ENCODE measurements around the gene ADAMTSL1. TPM values are rescaled to one million over a fixed set of nuclear protein-coding genes. Genes with fewer than 3 reads are reported as not detected.

Gene ADAMTSL1, protein sequence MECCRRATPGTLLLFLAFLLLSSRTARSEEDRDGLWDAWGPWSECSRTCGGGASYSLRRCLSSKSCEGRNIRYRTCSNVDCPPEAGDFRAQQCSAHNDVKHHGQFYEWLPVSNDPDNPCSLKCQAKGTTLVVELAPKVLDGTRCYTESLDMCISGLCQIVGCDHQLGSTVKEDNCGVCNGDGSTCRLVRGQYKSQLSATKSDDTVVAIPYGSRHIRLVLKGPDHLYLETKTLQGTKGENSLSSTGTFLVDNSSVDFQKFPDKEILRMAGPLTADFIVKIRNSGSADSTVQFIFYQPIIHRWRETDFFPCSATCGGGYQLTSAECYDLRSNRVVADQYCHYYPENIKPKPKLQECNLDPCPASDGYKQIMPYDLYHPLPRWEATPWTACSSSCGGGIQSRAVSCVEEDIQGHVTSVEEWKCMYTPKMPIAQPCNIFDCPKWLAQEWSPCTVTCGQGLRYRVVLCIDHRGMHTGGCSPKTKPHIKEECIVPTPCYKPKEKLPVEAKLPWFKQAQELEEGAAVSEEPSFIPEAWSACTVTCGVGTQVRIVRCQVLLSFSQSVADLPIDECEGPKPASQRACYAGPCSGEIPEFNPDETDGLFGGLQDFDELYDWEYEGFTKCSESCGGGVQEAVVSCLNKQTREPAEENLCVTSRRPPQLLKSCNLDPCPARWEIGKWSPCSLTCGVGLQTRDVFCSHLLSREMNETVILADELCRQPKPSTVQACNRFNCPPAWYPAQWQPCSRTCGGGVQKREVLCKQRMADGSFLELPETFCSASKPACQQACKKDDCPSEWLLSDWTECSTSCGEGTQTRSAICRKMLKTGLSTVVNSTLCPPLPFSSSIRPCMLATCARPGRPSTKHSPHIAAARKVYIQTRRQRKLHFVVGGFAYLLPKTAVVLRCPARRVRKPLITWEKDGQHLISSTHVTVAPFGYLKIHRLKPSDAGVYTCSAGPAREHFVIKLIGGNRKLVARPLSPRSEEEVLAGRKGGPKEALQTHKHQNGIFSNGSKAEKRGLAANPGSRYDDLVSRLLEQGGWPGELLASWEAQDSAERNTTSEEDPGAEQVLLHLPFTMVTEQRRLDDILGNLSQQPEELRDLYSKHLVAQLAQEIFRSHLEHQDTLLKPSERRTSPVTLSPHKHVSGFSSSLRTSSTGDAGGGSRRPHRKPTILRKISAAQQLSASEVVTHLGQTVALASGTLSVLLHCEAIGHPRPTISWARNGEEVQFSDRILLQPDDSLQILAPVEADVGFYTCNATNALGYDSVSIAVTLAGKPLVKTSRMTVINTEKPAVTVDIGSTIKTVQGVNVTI (N-terminal part only)
- 1.8 TPM for total RNA-seq

DNA sequence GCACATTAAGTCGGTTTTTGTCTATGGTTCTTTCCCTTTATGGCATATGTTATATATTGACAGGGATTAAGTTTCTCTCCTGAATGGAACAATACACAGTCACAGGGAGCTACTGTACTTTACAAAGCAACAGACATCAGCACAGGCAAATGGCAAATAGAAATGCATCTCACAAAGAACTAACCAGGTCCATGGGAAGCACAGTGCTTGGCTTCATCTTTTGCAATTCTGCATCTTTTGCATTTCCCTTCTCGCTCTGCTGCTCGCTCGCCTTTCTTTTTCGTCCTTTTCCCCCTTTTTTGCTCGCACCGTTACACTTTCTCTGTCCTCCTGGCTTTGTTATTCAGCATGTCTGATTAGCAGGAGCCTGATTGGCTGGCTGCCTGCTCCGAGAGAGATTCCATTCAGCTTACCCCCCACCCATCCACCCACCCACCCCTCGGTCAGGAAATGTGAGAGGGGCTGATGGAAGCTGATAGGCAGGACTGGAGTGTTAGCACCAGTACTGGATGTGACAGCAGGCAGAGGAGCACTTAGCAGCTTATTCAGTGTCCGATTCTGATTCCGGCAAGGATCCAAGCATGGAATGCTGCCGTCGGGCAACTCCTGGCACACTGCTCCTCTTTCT lies at the start of gene ADAMTSL1:
Gene ADAMTSL1, plus strand, starts transcription at position 502 of the 628 bp plus-strand sequence. Its CDS starts 80 bp downstream, at position 582.
- DNase-seq (ENCODE audit: low spot score), result peak; percentile 12

DNA sequence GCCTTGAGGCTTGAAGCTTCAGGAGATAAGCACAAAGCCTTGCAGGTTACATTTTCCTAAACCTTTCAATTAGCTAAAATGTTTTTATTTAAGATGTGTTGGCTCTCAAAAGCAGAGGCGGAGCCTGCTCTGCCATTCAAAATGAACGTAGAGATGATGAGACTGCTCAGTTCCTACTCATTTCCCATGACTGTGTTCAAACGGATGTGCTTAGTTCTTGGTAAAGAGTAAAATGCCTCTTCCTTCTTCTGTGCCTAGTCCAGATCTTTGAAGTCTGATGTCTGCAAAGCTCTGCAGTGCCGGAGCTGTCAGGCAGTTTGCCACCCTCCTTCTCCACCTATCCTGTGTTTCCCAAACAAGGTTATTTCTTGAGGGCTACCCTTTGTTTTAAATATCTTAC lies 46.3 kb upstream of the ADAMTSL1 start:
- no peak for DNase-seq (ENCODE audit: low spot score)

DNA sequence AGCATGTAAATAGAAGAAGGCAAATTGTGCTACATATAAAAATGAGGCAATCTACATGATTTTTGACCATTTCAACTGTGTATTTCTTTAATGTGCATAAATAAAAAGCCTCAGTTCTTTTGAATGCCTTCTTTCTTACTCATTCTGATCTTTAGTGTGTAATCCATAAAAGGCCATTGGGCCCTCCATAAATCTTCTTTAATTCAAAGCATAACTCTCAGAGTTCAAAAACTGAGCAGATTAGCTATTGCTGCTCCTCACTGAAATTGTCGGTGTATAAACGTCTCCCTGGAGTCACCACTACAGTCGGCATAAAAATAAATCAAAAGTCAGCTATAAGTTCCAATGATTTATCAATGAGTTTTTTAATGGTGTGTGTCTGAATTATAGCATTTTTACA lies 45.3 kb upstream of the ADAMTSL1 start:
- DNase-seq (ENCODE audit: low spot score), result no peak

DNA sequence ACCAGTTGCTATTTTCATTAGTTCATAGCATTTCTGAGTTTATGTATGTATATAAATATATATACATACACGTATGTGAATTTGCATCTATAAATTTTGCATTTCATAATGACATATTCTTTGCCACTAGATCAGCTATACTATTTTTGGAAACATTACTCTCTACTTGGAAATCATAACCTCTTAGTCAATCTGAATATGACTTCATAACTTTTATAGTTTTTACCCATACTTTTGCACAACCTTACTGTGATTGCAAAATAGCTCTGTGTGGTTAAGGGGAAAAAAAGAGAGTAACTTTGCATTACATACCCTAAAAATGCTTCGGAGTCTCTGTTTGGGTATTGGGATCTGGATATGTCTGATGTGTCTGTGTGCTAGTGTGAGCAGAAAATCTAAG lies 44.9 kb upstream of the ADAMTSL1 start:
- DNase-seq (ENCODE audit: low spot score), result no peak

DNA sequence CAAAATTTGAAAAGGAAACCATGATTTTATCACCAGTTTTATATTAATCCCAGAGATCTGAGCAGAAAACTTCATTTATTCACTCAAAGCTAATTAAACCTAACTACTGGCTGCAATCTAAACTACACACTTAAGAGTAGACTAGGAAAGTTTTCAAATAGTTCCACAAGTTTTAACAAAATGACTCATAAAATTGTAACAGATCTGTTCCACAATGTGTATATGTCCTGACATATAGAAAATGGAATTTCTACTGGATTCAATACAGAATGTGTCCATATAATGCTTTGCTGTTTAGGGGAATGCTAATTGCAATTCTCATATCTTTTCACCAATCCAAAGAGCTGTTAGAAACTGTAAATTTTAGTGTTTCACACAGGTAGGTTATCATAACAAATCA lies 40.3 kb upstream of the ADAMTSL1 start:
- no peak for DNase-seq (ENCODE audit: low spot score)

DNA sequence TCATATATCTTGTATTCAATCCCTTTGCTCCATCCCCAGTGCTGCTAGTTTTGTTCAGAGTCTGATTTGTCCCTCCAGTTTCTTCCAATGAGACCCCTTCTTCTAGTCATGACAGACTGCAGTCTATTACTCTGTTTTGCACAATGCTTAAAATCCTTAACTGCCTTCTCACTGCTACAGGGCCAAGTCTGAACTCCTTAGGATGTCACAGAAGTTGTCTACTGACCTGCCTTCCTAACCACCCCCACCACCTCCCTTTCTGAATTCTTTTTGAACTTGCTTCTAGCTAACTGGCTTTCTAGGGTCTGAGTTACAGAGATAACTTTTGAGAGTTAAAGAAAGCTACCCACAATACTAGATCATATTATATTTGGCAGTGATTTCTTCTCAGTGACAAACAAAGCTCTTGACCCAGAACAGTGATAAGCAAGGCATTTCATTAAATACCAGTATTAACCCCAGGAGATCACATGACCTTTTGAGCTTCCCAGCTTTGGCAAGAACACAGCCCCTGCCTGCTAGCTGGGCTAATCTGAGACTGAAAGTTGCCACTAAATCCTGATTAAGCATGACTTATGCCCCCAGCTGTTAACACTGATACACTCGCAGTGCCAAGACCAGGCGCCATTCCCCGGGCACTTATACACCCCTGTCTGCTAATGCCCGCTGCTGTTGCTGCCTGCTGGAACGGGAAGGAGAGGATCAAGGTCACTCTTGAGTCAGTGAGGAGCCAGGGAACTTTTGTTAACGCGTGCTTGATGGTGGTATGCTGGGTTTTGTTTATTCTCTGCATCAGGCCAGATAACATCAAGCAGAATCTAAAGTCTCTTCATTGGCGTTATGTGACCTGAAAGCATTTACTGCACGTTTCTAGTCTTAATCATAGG lies 36.4 kb upstream of the ADAMTSL1 start:
- DNase-seq (ENCODE audit: low spot score), result no peak

DNA sequence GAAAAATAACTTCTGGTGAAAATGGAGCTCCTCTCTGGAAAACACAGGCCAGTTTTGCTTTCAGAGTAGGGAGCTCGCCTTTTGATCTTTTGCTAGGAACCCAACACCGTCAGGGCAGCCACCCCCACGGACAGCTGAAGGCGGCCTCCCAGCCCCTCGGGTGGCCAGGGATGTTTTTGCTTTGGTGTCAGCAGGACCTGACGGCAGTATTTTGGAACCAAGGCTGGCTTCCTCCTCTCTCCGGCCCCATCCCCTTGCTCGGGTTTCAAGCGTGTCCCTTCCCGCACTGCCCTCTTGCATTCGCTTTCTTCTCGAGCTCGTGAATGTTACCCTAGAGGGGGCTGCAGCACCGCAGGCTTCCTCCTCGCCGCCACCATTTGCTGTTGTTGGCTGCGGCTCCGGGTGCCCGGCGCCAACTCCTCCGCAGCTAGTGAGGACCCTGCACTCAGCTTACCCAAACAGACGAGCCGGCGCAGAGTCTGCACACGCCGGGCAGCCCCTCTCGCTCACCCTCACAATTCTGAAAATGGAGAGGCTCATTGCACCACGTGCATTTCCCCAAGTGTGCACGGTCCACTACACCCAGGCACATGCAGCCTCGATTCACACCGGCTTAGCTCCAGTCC lies 35.5 kb upstream of the ADAMTSL1 start:
- DNase-seq (ENCODE audit: low spot score), result no peak

DNA sequence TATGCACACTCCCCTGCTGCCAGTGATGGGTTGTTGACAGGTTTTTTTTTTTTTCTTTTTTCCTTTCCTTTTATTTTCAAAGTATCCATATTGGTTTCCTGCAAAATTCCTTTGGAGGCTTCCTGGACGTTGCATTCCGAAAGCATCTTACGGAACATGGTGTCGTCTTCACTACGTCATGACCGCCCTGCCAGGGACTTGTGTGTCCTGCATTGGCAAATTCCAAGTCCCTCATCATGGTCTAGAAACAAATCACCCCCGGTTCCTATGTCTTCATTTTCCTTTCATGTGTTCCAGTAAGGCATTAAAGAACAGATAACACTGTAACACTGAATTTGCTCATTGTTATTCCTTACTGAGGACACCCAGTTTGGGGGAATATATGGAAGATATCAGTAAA lies 35.0 kb upstream of the ADAMTSL1 start:
- no peak for DNase-seq (ENCODE audit: low spot score)

DNA sequence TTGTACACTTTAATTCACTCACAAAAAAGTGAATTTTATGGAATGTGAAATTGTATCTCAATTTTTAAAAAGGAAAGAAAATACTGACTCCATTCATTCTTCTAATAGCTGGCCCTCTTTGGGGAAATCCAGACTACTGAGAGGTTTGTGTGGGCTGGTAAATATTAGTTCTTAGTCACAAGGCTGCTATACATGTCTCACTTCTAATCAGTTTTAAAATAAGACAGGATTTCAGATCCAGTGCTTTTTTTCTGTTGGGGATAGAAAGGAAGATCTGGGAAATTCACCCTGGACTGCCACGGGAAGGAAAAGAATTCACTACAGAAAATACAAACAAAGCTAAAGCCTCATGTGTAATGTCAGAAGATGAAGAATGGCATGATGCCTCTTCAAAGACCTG lies 32.7 kb upstream of the ADAMTSL1 start:
- DNase-seq (ENCODE audit: low spot score), result no peak

DNA sequence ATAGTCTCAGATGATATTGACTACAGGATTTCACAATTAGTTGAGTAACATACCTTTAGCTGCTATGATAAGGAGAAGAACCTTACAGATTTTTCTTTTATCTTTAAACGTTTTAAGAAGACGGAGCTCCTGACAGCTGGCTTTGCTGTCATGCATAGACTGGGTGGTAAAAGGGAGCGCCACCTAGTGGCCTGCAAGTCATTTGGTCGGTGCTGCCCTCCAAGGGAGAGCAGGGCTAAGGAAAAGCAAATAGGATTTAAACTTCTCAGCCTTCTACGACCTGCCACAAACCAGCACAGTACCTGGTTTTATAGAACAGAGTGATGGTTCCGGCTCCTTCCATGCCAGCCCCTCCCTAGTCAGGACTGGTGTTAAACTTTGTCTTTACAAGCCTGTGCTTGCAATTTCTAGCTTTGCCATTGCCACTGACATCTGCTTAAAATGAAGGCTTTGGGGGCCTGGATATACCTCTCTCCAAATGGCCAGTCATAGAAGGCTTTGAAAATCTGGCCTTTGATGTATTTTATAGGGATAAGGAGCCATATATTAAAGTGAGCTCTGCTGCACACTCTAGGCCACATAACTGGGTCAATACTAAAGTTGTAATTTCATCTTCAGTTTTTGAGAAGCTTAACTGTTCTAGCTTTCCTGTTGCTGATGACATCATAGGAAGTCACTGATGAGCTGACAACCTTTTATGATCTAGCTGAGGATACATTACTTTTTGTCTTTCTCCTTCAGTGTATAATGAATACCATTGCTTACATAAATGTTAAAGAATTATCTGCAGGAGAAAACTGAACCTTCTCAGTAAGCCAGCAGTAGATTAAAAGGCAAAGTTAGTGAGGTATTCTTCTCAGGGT lies 31.1 kb upstream of the ADAMTSL1 start:
- DNase-seq (ENCODE audit: low spot score), result peak; percentile 64

DNA sequence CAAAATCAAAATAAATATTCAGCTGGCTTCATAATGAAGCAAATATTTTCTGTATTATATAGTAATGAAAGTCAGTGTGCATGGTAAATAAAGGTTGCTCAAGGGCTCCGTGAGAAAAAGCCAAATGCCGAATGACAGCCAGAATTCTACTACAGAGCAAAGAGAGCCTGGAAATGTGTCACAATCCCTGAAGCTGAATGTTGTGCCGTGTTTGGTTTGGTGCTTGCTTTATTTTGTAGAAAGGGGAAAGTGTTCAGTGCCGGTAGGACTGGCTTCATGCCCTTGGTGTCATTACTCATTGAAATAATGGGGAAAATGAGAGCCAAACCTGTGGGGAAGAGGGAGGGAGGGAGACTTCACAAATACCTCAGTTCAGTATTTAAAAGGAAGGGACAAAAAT lies 26.8 kb upstream of the ADAMTSL1 start:
- DNase-seq (ENCODE audit: low spot score), result no peak

DNA sequence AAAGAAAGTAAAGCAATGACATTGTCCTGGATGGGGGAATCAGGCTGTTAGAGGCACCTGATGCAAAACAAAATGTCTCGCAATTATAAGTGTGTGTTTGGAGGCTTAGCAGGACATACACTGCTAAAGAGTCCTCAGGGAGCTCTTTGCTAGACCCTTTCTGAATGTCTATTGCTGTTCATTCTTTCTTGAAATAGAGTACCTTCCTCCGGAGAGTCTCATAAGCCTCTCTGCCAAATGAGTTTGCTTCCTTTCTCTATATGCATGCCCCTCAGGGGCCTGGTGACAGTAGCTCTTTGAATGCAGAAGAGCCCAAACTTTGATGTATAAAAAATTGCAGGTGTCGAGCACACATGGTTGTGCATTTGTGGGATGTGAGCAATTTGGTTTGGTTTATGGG lies 26.4 kb upstream of the ADAMTSL1 start:
- no peak for DNase-seq (ENCODE audit: low spot score)

DNA sequence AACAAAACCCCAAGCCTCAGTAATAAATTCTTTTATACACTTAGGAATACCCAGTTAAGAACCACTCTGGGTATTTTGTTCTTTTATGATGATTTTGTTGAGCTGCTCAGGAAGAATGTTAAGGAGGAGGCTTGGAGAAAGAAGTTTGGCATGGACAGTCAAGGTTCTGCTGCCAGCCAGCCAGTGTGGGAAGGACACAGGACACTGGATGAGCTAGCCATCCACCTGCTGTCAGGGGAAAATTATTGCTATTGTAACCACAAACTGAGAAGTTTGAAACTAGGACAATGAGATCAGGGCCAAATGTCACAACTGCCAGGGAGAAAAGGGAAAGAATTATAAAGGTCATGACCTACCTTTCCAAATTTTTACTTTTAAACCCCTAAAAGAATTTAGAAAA lies 25.9 kb upstream of the ADAMTSL1 start:
- no peak for DNase-seq (ENCODE audit: low spot score)

DNA sequence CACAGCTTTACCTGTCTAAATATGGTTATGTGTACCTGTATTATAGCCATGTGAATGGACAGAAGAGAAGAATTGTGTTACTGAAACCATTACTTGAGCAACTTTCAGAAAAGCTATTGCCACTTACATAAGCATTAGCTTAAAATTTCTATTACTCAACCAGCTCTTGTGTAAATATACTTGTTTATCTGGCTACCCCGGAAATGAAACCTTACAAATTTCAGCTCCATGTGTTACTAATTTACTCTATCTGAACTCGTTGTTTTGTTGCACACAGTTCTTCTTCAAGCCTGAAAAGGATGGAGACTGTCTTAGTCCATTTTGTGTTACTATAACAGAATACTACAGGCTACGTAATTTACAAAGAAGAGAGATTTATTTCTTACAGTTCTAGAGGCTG lies 22.5 kb upstream of the ADAMTSL1 start:
- DNase-seq (ENCODE audit: low spot score), result no peak

DNA sequence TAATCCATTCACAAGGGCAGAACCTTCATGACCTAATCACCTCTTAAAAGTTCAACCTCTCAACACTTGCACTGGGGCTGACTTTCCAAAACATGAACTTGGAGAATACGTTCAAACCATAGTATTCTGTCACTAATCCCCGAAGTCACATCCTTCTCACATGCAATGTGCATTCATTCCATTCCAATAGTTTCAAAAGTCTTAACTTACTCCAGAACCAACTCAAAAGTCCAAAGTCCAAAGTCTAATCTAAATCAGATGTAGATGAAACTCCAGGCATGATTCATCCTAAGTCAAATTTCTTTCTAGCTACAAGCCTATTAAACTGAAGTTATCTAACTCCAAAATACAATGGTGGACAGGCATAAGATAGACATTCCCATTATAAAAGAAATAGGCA lies 21.7 kb upstream of the ADAMTSL1 start:
- DNase-seq (ENCODE audit: low spot score), result no peak

DNA sequence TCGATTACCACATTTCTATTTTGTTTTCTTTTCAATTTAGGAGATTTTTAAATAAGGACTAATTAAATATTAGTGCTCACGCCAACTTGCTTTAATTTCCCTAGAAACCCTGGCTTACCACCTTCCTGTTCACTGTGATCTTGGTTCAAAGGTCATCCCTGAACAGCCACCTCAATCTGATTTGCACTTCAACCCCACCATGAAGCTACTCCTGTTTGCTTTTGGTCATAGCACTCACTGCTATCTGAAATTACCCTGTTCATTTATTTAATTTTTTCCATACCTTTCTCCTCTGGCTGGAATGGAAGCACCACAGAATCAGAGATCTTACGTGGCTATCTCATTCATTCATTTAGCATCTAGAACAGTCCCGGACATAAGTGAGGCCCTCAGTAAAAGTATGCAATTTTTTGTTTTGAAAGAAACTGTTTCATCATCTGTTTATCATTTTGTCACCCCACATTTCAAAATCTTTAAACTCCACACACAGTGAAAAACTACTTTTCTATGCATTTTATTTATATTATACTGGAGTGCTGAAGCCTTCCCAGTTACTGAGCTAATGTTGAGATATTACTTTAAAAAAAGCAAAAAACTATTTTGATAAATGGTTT lies 17.2 kb upstream of the ADAMTSL1 start:
- no peak for DNase-seq (ENCODE audit: low spot score)

DNA sequence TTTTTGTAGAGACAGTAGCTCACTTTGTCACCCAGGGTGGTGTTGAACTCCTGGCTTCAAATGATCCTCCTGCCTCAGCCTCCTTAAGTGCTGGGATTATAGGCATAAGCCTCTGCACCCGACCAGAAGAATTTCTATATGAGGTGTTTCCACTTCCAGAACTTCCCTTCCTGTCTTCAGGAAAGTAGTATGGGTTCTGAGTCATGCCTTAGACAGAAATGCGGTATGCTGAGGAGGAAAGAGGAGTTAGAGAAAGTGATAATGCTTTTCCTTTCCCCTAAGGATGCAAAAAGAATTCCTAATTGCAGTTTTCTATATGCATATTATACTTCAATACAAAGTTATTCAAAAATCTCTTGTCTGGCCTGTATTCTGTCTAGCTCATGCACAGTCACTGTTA lies 16.4 kb upstream of the ADAMTSL1 start:
- DNase-seq (ENCODE audit: low spot score), result no peak

DNA sequence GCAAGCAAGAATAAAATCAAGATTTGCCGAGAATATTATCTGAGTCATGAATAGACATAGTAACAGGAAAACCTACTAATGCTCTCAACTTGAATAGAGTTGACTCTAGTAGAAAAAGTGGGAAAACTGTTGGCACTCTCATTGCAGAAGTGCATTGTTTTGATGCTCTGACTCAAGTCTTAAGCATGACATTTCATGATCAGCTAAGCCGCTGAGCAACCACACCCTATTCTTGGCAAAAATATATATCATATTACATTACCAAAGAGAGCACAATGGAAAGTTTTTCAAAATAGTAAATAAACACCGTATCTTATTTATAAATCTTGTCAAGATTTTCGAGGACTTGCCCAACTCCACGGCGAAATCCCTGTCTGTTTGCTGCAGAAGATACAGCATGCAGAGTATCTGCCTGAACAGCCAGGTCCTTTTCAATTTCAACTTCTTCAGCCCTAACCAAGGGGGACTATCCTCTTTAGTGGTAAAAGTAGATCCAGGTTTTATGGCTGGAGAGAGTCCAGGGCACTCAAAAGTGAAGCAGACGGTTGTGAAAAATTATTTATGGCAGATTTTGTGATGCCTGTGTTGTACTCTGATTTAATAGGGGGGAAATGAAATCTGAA lies 13.9 kb upstream of the ADAMTSL1 start:
- DNase-seq (ENCODE audit: low spot score), result no peak

Measured in mucosa of gallbladder (tissue), 1 donor.